Natural killer cell (primary cell): ENCODE data around the gene IGF1R. TPM values are rescaled to one million over a fixed set of nuclear protein-coding genes. Genes with fewer than 3 reads are reported as not detected.

Experiments used
- ATAC-seq, 3 donors: fragments of 150-1000 bp in 2 of 3; fragments of 200-7000 bp in 1 of 3; cut with Tn5 transposase; 1 replicate in 1 of 3; 2 replicates in 2 of 3; pipeline ENCODE4 v1.10.0; 2021; ENCODE audit warnings: mild to moderate bottlenecking in 2 of 3, moderate library complexity in 2 of 3
- DNase-seq, 2 donors: peaks; one replicate each; pipeline versions ENCODE4 v3.0.0 to v3.0.0-alpha.2; 2013 to 2021; ENCODE audit warnings: mixed read lengths in 1 of 2
- H3K27ac ChIP-seq: one replicate; pipeline ENCODE4 v1.5.1; 2013; ENCODE audit warnings: mild to moderate bottlenecking, low read length
- H3K27me3 ChIP-seq: one replicate; pipeline ENCODE4 v1.6.1; 2013; ENCODE audit warnings: low read length; ENCODE audit not compliant: control insufficient read depth, insufficient read depth
- H3K36me3 ChIP-seq: one replicate; pipeline ENCODE4 v1.6.1; 2013; ENCODE audit warnings: low read length; ENCODE audit not compliant: control insufficient read depth, insufficient read depth
- H3K4me1 ChIP-seq: one replicate; pipeline ENCODE4 v1.6.1; 2013; ENCODE audit warnings: low read length; ENCODE audit not compliant: control insufficient read depth, insufficient read depth
- H3K4me3 ChIP-seq: one replicate; pipeline ENCODE4 v1.5.1; 2013; ENCODE audit warnings: low read length
- H3K9me3 ChIP-seq: one replicate; pipeline ENCODE4 v1.6.1; 2013; ENCODE audit warnings: low read length; ENCODE audit not compliant: control insufficient read depth, insufficient read depth
- H3K27ac Mint-ChIP-seq, 2 donors: one replicate each; pipeline ENCODE4 v1.8.0; 2022; ENCODE audit warnings: mild to moderate bottlenecking in 2 of 2, mixed read lengths in 2 of 2, moderate library complexity in 1 of 2
- H3K27me3 Mint-ChIP-seq, 2 donors: one replicate each; pipeline ENCODE4 v1.8.0; 2022; ENCODE audit warnings: low read depth in 2 of 2, mixed read lengths in 2 of 2
- H3K36me3 Mint-ChIP-seq: one replicate; pipeline ENCODE4 v1.8.0; 2022; ENCODE audit warnings: mixed read lengths
- H3K4me1 Mint-ChIP-seq, 2 donors: one replicate each; pipeline ENCODE4 v1.8.0; 2022; ENCODE audit warnings: mixed read lengths in 2 of 2
- H3K4me3 Mint-ChIP-seq: one replicate; pipeline ENCODE4 v1.8.0; 2022; ENCODE audit warnings: mild to moderate bottlenecking, moderate library complexity, mixed read lengths
- H3K9me3 Mint-ChIP-seq, 2 donors: one replicate each; pipeline ENCODE4 v1.8.0; 2022; ENCODE audit warnings: mixed read lengths in 2 of 2
- WGBS: methylation state at CpG from one replicate; pipeline ENCODE4 v1.1.7; 2013; ENCODE audit warnings: missing lambda C conversion rate; ENCODE audit not compliant: insufficient coverage; 5-methylcytosine and 5-hydroxymethylcytosine counted together
- intact Hi-C: fragments of 100-400 bp; cut with micrococcal nuclease; formaldehyde crosslinking; loops from one replicate; pipeline ENCODE4 v1.14.2; 2022
- total RNA-seq, 4 donors: library from RNA; stranded (reverse); fragments of 120-200 nt in 1 of 4; gene quantifications; one replicate each; pipeline versions ENCODE4 v1.2.3 to v1.2.4, GENCODE V29; 2013 to 2022
- TF ChIP-seq, protein P1 (sequence below): fragments of 200-600 bp; IDR thresholded peaks from one replicate; pipeline ENCODE4 v1.8.0; 2022; ENCODE audit warnings: antibody characterized with exemption

Gene IGF1R
- total RNA-seq, 3 donors from 2014 or later (not counting 1 experiment from before 2014, with no cell fraction given): 47.3 to 50.7 (median 49.0) TPM

DNA sequence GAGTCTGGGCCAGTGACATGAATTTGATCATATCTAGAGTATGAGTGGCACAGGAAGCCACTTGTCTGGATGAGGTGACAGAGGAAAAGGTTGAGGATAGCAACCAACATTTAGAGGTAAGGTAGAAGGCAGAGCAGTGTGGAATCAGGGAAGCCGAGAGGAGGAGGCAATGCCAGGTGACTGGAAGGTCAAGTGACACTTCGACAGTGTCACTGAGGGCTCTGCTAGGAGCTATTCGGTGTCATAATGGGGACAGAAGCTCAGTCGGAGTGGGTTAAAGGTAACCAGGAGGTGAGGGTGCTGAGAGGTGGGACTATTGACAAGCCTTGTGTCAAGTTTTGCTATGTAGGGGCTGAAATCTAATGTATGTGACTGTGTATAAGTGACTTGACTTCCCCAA, 56.7 kb downstream of the IGF1R start:
- H3K9me3 ChIP-seq: no peaks in the 10 kb centered on the region
- TF ChIP-seq, protein P1, sequence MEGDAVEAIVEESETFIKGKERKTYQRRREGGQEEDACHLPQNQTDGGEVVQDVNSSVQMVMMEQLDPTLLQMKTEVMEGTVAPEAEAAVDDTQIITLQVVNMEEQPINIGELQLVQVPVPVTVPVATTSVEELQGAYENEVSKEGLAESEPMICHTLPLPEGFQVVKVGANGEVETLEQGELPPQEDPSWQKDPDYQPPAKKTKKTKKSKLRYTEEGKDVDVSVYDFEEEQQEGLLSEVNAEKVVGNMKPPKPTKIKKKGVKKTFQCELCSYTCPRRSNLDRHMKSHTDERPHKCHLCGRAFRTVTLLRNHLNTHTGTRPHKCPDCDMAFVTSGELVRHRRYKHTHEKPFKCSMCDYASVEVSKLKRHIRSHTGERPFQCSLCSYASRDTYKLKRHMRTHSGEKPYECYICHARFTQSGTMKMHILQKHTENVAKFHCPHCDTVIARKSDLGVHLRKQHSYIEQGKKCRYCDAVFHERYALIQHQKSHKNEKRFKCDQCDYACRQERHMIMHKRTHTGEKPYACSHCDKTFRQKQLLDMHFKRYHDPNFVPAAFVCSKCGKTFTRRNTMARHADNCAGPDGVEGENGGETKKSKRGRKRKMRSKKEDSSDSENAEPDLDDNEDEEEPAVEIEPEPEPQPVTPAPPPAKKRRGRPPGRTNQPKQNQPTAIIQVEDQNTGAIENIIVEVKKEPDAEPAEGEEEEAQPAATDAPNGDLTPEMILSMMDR: no peak
- intact Hi-C loops: no loop called here
- no peak overlapping the region for H3K4me3 ChIP-seq
- Mint-ChIP-seq H3K27me3 (no peaks in the 10 kb centered on the region), H3K27ac (no peak overlapping the region), H3K4me3 (no peak overlapping the region), H3K36me3 (no peaks in the 10 kb centered on the region), H3K4me1 (peaks cover 29 to 35% of the 10 kb centered on the region in 2 donors), H3K9me3 (no peaks in the 10 kb centered on the region)
- H3K4me1 ChIP-seq: peaks cover 16% of the 10 kb centered on the region
- H3K36me3 ChIP-seq: peaks cover 4% of the 10 kb centered on the region
- no peak for DNase-seq
- WGBS: 94% methylated on average over 4 of the region's 4 CpGs
- H3K27me3 ChIP-seq: no peaks in the 10 kb centered on the region
- no peak for ATAC-seq
- no peak overlapping the region for H3K27ac ChIP-seq

DNA sequence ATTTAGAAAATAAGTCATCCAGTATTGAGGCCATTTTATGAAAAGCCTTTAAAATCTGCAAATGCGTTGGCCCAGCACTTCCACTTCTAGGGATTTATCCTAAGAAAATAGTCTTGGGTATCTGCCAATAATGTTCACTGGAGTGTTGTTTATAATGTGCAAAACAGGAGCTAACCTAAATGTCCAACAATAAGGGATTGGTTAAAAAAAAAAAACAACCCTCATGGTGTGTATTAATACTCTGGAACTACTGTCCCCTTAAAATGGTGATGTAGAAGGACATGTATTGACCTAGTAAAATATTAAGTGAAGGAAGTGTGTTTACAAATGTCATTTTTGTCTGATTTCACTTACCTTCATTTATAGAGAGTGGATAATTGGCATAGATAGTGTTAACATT, 58.0 kb downstream of the IGF1R start:
- ATAC-seq: no peak
- no peak overlapping the region for H3K27ac Mint-ChIP-seq
- 60% methylated on average over 1 of the region's 1 CpG for WGBS
- TF ChIP-seq, protein P1: no peak
- H3K27ac ChIP-seq: no peak overlapping the region
- H3K9me3 ChIP-seq: no peaks in the 10 kb centered on the region
- peaks cover 5% of the 10 kb centered on the region for H3K36me3 ChIP-seq
- intact Hi-C loops: no loop called here
- no peak overlapping the region for H3K4me3 ChIP-seq
- no peaks in the 10 kb centered on the region for H3K27me3 Mint-ChIP-seq
- peaks cover 16% of the 10 kb centered on the region for H3K4me1 ChIP-seq
- H3K27me3 ChIP-seq: no peaks in the 10 kb centered on the region
- H3K4me1 Mint-ChIP-seq: peaks cover 29 to 31% of the 10 kb centered on the region in 2 donors
- DNase-seq: no peak
- H3K4me3 Mint-ChIP-seq: no peak overlapping the region
- no peaks in the 10 kb centered on the region for H3K36me3 Mint-ChIP-seq
- H3K9me3 Mint-ChIP-seq: peaks cover 0 to 1% of the 10 kb centered on the region in 2 donors

DNA sequence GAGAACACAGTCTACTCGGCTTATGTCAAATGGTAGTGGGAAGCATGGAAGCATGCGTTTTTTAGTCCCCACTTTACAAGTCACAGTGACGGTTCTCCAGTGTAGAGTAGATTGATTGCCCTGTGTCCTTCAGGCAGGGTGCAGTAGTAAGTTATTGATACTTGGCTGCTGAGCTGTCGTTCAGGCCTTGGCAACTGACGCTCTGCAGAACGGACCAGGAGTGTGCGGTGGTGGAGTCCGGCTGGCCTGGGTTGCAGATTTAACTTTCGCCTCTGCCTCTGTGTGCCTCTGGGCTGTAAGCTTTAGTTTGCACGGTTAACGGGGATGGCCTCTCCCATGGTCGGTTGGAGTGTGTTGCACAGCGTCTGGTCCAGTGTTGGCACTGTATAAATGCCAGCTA, 58.6 kb downstream of the IGF1R start:
- WGBS: 94% methylated on average over 13 of the region's 13 CpGs
- Histone ChIP-seq H3K4me1 (peaks cover 16% of the 10 kb centered on the region), H3K27me3 (no peaks in the 10 kb centered on the region), H3K9me3 (peaks cover 5% of the 10 kb centered on the region), H3K4me3 (no peak overlapping the region), H3K27ac (no peak overlapping the region), H3K36me3 (peaks cover 8% of the 10 kb centered on the region)
- no peak for DNase-seq
- ATAC-seq: no peak
- TF ChIP-seq, protein P1: no peak
- H3K4me1 Mint-ChIP-seq: peaks cover 29 to 37% of the 10 kb centered on the region in 2 donors
- H3K27me3 Mint-ChIP-seq: no peaks in the 10 kb centered on the region
- H3K4me3 Mint-ChIP-seq: no peak overlapping the region
- H3K36me3 Mint-ChIP-seq: no peaks in the 10 kb centered on the region
- intact Hi-C loops: no loop called here
- H3K9me3 Mint-ChIP-seq: peaks cover under 1 to 5% of the 10 kb centered on the region in 2 donors
- no peak overlapping the region for H3K27ac Mint-ChIP-seq

DNA sequence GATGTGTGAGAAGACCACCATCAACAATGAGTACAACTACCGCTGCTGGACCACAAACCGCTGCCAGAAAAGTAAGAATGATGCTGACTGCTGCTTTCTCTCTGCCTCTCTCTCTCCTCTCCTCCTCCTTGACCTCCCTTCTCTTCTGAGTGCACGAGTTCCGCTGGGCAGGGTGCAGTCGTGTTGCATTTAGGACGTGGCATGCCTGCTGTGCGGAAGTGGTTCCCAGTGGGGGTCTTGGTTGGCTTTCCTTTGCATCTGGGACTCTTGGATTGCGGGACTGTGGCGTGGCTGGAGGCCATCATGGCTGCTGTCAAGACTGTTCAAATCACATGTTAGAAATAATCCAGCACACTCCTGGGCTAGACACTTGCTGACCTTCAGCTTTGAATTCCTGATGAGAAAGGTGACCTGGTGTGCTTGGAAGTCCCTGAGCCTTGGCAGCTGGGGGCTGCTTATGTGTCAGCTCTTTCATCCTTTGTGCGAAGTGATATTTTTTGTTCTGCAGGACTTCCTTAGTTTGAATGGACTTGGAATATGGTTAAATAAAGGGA, 59.8 kb downstream of the IGF1R start:
- 96% methylated on average over 10 of the region's 10 CpGs for WGBS
- Mint-ChIP-seq H3K27me3 (no peaks in the 10 kb centered on the region), H3K9me3 (peaks cover 2 to 9% of the 10 kb centered on the region in 2 donors), H3K36me3 (no peaks in the 10 kb centered on the region), H3K27ac (no peak overlapping the region), H3K4me3 (no peak overlapping the region), H3K4me1 (peaks cover 28 to 42% of the 10 kb centered on the region in 2 donors)
- DNase-seq: no peak
- H3K27ac ChIP-seq: no peak overlapping the region
- peaks cover 6% of the 10 kb centered on the region for H3K9me3 ChIP-seq
- TF ChIP-seq, protein P1: no peak
- peaks cover 8% of the 10 kb centered on the region for H3K36me3 ChIP-seq
- intact Hi-C loops: no loop called here
- H3K27me3 ChIP-seq: no peaks in the 10 kb centered on the region
- no peak for ATAC-seq
- H3K4me3 ChIP-seq: no peak overlapping the region
- peaks cover 11% of the 10 kb centered on the region for H3K4me1 ChIP-seq
